Measurements from ENCODE around the gene QARS1. TPM values are rescaled to one million over a fixed set of nuclear protein-coding genes. Genes with fewer than 3 reads are reported as not detected.
A peak's percentile ranks its signal among the peaks of the same experiment; 100 is the strongest.

Gene QARS1
- total and polyA plus RNA-seq, 2 experiments from 2014 or later = 87.0 to 240 TPM

DNA sequence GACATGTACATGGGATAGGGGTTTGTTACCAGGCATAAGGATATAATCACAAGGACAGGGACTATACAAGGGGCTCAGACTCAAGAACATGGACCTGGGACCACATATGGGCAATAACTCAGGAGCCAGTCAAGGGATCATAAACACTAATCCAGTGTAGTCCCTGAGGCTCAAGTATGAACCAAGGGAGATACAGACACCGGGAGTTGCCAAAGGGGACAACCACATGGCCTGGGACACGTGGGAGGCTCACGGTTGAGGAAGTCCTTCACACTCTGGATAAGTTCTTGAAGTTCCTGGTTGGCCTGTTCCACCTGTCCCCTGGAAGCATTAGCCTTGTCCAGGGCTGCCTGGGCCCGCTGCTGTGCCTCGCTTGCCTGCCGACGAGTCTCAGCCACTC, 17.9 kb upstream of the QARS1 start:
- H3K27ac ChIP-seq = no peak overlapping the region
- no peaks in the 10 kb centered on the region for H4K20me1 ChIP-seq (ENCODE audit: insufficient read depth)
- TF ChIP-seq EZH2 (IDR thresholded peaks at IDR 0.05; ENCODE audit: insufficient read depth, poor library complexity, severe bottlenecking) (no peak), EZH2phosphoT487 (IDR thresholded peaks at IDR 0.05; ENCODE audit: insufficient read depth, low read depth) (no peak)
- H2AFZ ChIP-seq = no peak overlapping the region
- H3F3A ChIP-seq (ENCODE audit: insufficient read depth) = peaks cover 34% of the 10 kb centered on the region
- no peaks in the 10 kb centered on the region for H3K9me2 ChIP-seq (ENCODE audit: insufficient read depth)
- peaks cover 9% of the 10 kb centered on the region; the same call in 1 of the 2 replicates for H3K4me1 ChIP-seq (ENCODE audit: insufficient read depth)
- no peak overlapping the region for H3K4me3 ChIP-seq
- peaks cover 14% of the 10 kb centered on the region; the same call in 1 of the 2 replicates for H3K36me3 ChIP-seq (ENCODE audit: low read depth)
- WGBS, 2 experiments (ENCODE audit: low coverage in 1 of 2, low lambda C conversion rate in 2 of 2, missing lambda C conversion rate in 2 of 2) = 77 to 78% methylated on average over 7 of the region's 7 CpGs
- H3K4me2 ChIP-seq (ENCODE audit: unreplicated experiment) = no peak overlapping the region
- H3K27me3 ChIP-seq (replicated peaks; ENCODE audit: insufficient read depth) = no peaks in the 10 kb centered on the region
- no peak overlapping the region for H3K9ac ChIP-seq
- DNase-seq = no peak
- in situ Hi-C loops (cut with MboI) = no loop called here
- no peaks in the 10 kb centered on the region for H3K9me3 ChIP-seq (ENCODE audit: low read depth)
- peaks cover 43% of the 10 kb centered on the region for H3K79me2 ChIP-seq (ENCODE audit: insufficient read depth)

DNA sequence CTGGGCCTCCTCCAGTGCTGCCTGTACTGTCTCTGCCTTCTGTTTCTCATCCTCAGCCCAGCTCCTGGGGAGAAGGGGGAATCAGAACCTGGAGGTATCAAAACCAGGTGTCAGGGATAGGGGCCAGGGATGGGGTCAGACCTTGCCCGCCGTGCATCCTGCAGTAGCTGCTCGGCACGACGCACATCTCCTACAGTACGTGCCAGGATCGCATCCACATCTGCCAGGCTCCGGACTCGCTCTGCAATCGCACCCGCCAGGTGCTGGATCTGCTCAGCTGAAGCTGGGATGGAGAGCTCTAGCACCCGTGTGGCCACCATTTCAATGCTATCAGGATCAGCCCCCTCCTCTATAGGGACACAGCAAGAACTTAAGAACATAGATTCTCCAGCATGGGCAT, 17.5 kb upstream of the QARS1 start:
- in situ Hi-C loops (cut with MboI) = no loop called here
- Histone ChIP-seq H3K4me2 (ENCODE audit: unreplicated experiment) (no peak overlapping the region), H3K9me3 (ENCODE audit: low read depth) (no peaks in the 10 kb centered on the region), H3K9ac (no peak overlapping the region), H3K4me1 (ENCODE audit: insufficient read depth) (peaks cover 9% of the 10 kb centered on the region; the same call in 1 of the 2 replicates), H3K27ac (no peak overlapping the region), H3K79me2 (ENCODE audit: insufficient read depth) (peaks cover 43% of the 10 kb centered on the region), H2AFZ (no peak overlapping the region), H4K20me1 (ENCODE audit: insufficient read depth) (no peaks in the 10 kb centered on the region), H3K27me3 (replicated peaks; ENCODE audit: insufficient read depth) (no peaks in the 10 kb centered on the region), H3F3A (ENCODE audit: insufficient read depth) (peaks cover 34% of the 10 kb centered on the region), H3K4me3 (no peak overlapping the region), H3K9me2 (ENCODE audit: insufficient read depth) (no peaks in the 10 kb centered on the region), H3K36me3 (ENCODE audit: low read depth) (peaks cover 16% of the 10 kb centered on the region; the same call in 1 of the 2 replicates)
- 79 to 85% methylated on average over 12 of the region's 12 CpGs for WGBS, 2 experiments (ENCODE audit: low coverage in 1 of 2, low lambda C conversion rate in 2 of 2, missing lambda C conversion rate in 2 of 2)
- DNase-seq = no peak
- TF ChIP-seq EZH2phosphoT487 (IDR thresholded peaks at IDR 0.05; ENCODE audit: insufficient read depth, low read depth) (no peak), EZH2 (IDR thresholded peaks at IDR 0.05; ENCODE audit: insufficient read depth, poor library complexity, severe bottlenecking) (no peak)

GRCh38 chr3:49121132-49121736, 16.7 kb upstream of the QARS1 start:
- 67 to 73% methylated on average over 17 of the region's 17 CpGs for WGBS, 2 experiments (ENCODE audit: low coverage in 1 of 2, low lambda C conversion rate in 2 of 2, missing lambda C conversion rate in 2 of 2)
- Histone ChIP-seq H3K79me2 (ENCODE audit: insufficient read depth) (peaks cover 39% of the 10 kb centered on the region), H3K9me3 (ENCODE audit: low read depth) (no peaks in the 10 kb centered on the region), H3F3A (ENCODE audit: insufficient read depth) (peaks cover 34% of the 10 kb centered on the region), H3K27me3 (replicated peaks; ENCODE audit: insufficient read depth) (no peaks in the 10 kb centered on the region), H3K9me2 (ENCODE audit: insufficient read depth) (no peaks in the 10 kb centered on the region), H2AFZ (no peak overlapping the region), H3K9ac (peak overlapping the region; percentile 86), H4K20me1 (ENCODE audit: insufficient read depth) (no peaks in the 10 kb centered on the region), H3K4me2 (ENCODE audit: unreplicated experiment) (peak overlapping the region; percentile 84), H3K4me1 (ENCODE audit: insufficient read depth) (peaks cover 9% of the 10 kb centered on the region; the same call in 1 of the 2 replicates), H3K27ac (peak overlapping the region; percentile 73), H3K36me3 (ENCODE audit: low read depth) (peaks cover 18% of the 10 kb centered on the region; the same call in 1 of the 2 replicates), H3K4me3 (peak overlapping the region; percentile 76)
- DNase-seq = peak; percentile 5
- TF ChIP-seq EZH2phosphoT487 (IDR thresholded peaks at IDR 0.05; ENCODE audit: insufficient read depth, low read depth) (no peak), EZH2 (IDR thresholded peaks at IDR 0.05; ENCODE audit: insufficient read depth, poor library complexity, severe bottlenecking) (no peak)
- in situ Hi-C loops (cut with MboI) = no loop called here

DNA sequence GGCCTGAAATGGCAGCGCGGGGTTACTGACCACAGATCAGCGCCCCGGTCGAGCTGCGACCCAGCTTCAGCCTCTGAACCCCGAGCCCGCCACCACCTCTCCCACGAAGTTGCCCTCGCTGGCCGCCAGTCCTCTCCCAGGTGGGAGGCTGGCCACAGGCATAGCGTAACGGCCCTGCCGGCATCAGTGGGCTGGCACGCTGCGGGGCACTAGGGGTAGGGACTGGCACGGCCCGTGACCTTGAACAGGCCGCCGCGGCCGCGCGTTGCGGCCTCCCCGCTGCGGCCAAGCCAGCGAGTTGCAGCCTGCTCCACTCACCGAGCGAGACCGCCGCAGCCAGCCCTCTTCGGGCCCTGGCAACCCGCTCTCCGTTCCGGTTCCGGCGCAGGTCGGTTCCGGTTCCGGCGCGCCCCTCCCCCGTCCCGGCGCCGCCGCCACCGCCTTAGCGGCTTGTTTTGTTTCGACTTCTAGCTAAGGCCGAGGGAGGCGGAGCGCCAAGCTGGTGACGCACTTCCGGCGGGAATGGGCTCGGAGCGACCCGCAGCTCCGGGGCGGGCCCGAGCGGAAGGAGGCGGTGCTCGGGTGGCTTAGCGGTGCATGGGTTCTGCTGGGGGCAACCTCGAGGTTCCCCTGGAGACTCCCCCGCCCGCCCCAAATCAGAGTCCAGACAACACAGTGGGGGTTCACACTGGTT, 16.0 kb upstream of the QARS1 start, which contains the start of gene USP19:
USP19 (minus strand) TSS at position 386 of the 694 bp plus-strand sequence. CDS start 1,678 bp downstream, outside the sequence.
- peak within 1 kb of the TSS; percentile 86 for H3K9ac ChIP-seq
- in situ Hi-C loops (cut with MboI) = no loop called here
- peaks cover 36% of the 10 kb centered on the region for H3K79me2 ChIP-seq (ENCODE audit: insufficient read depth)
- peak; percentile 95 for DNase-seq
- H3K9me2 ChIP-seq (ENCODE audit: insufficient read depth) = no peaks in the 10 kb centered on the region
- 1 to 2% methylated on average over 54 to 60 of the region's 70 CpGs for WGBS, 2 experiments (ENCODE audit: low coverage in 1 of 2, low lambda C conversion rate in 2 of 2, missing lambda C conversion rate in 2 of 2)
- peaks cover 24% of the 10 kb centered on the region; the same call in 1 of the 2 replicates for H3K36me3 ChIP-seq (ENCODE audit: low read depth)
- H2AFZ ChIP-seq = peak within 1 kb of the TSS; percentile 14
- peaks cover 9% of the 10 kb centered on the region; the same call in 1 of the 2 replicates for H3K4me1 ChIP-seq (ENCODE audit: insufficient read depth)
- H4K20me1 ChIP-seq (ENCODE audit: insufficient read depth) = no peaks in the 10 kb centered on the region
- peak within 1 kb of the TSS; percentile 84 for H3K4me2 ChIP-seq (ENCODE audit: unreplicated experiment)
- H3F3A ChIP-seq (ENCODE audit: insufficient read depth) = peaks cover 34% of the 10 kb centered on the region
- no peaks in the 10 kb centered on the region for H3K27me3 ChIP-seq (replicated peaks; ENCODE audit: insufficient read depth)
- H3K4me3 ChIP-seq = peak within 1 kb of the TSS; percentile 76
- no peak for TF ChIP-seq EZH2 (IDR thresholded peaks at IDR 0.05; ENCODE audit: insufficient read depth, poor library complexity, severe bottlenecking)
- TF ChIP-seq EZH2phosphoT487 (IDR thresholded peaks at IDR 0.05; ENCODE audit: insufficient read depth, low read depth) = no peak
- H3K27ac ChIP-seq = peak within 1 kb of the TSS; percentile 73
- H3K9me3 ChIP-seq (ENCODE audit: low read depth) = no peaks in the 10 kb centered on the region
